GM12878 (cell line): Measurements from ENCODE around the gene FAM8A1.

ENCODE experiments used
- EZH2 ChIP-seq: IDR thresholded peaks from 2 replicates; pipeline ENCODE4 v1.6.1; 2012; ENCODE audit warnings: low read depth, mild to moderate bottlenecking, control low read depth, inconsistent platforms, low read length, borderline replicate concordance; ENCODE audit not compliant: control insufficient read depth
- FOXK2 ChIP-seq: fragments of 450-650 bp; IDR thresholded peaks from 2 replicates; pipeline ENCODE4 v1.6.1; 2017; ENCODE audit warnings: mild to moderate bottlenecking, moderate library complexity
- NR2C2 ChIP-seq: IDR thresholded peaks from 2 replicates; pipeline ENCODE4 v1.6.1; 2011; ENCODE audit warnings: borderline replicate concordance, low read depth; ENCODE audit not compliant: control insufficient read depth, insufficient read length
- POLR2AphosphoS5 ChIP-seq: IDR thresholded peaks from 2 replicates; pipeline ENCODE4 v1.6.1; 2011; ENCODE audit warnings: mild to moderate bottlenecking, low read length, inconsistent platforms
- SP1 ChIP-seq: IDR thresholded peaks from one replicate; pipeline ENCODE4 v1.6.1; 2011; ENCODE audit warnings: low read depth, low read length
- TF ChIP-seq, protein P1 (sequence below): fragments of 450-650 bp; IDR thresholded peaks from 2 replicates; pipeline ENCODE4 v1.6.1; 2016; ENCODE audit warnings: mild to moderate bottlenecking
- TF ChIP-seq, protein P2 (sequence below), 3 experiments: IDR thresholded peaks in 2 of 3; conservative IDR thresholded peaks in 1 of 3; 2 replicates each; pipeline ENCODE4 v1.5.1; 2011; ENCODE audit warnings: low read depth in 3 of 3, low read length in 3 of 3, mild to moderate bottlenecking in 3 of 3, control low read depth in 2 of 3, moderate library complexity in 2 of 3, inconsistent platforms in 1 of 3, mixed read lengths in 1 of 3; ENCODE audit not compliant: control insufficient read depth in 2 of 3, insufficient read depth in 1 of 3; ENCODE audit errors: extremely low read depth in 1 of 3

DNA sequence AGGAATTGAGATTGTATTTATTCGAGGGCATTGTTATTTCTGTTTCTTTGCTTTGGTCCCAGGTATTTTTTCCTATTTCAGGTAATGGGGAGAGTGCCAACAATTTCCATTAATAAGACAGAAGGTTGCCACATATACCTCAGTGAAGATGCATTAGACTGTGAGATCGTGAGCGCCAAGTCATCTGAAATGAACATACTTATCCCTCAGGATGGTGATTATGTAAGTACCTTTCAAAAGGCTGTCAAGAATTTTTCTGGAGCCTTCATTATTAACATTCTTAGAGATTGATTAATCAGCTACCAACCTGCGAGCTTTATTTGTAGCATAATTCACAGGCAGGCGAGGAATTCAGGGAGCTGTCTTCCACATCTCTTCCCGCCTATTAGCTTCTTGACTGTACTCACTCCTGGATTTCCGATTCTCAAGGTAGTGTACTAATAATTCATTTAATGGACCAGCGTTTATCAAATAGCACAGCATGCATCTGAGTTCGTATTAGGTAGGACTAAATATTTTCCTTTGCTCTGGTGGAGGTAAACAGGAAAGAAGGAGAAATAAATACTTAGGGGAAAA lies 48.6 kb upstream of the FAM8A1 start:
- no peak for TF ChIP-seq SP1
- no peak for TF ChIP-seq FOXK2
- no peak for TF ChIP-seq EZH2
- no peak for TF ChIP-seq POLR2AphosphoS5
- TF ChIP-seq, protein P1, sequence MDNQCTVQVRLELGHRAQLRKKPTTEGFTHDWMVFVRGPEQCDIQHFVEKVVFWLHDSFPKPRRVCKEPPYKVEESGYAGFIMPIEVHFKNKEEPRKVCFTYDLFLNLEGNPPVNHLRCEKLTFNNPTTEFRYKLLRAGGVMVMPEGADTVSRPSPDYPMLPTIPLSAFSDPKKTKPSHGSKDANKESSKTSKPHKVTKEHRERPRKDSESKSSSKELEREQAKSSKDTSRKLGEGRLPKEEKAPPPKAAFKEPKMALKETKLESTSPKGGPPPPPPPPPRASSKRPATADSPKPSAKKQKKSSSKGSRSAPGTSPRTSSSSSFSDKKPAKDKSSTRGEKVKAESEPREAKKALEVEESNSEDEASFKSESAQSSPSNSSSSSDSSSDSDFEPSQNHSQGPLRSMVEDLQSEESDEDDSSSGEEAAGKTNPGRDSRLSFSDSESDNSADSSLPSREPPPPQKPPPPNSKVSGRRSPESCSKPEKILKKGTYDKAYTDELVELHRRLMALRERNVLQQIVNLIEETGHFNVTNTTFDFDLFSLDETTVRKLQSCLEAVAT, result no peak
- no peak for TF ChIP-seq NR2C2
- TF ChIP-seq, protein P2, sequence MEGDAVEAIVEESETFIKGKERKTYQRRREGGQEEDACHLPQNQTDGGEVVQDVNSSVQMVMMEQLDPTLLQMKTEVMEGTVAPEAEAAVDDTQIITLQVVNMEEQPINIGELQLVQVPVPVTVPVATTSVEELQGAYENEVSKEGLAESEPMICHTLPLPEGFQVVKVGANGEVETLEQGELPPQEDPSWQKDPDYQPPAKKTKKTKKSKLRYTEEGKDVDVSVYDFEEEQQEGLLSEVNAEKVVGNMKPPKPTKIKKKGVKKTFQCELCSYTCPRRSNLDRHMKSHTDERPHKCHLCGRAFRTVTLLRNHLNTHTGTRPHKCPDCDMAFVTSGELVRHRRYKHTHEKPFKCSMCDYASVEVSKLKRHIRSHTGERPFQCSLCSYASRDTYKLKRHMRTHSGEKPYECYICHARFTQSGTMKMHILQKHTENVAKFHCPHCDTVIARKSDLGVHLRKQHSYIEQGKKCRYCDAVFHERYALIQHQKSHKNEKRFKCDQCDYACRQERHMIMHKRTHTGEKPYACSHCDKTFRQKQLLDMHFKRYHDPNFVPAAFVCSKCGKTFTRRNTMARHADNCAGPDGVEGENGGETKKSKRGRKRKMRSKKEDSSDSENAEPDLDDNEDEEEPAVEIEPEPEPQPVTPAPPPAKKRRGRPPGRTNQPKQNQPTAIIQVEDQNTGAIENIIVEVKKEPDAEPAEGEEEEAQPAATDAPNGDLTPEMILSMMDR (IDR thresholded peaks at IDR 0.05 in 2 of 3, conservative IDR thresholded peaks at IDR 0.05 in 1 of 3; ENCODE audit: control insufficient read depth in 2 of 3, extremely low read depth in 1 of 3, insufficient read depth in 1 of 3, low read depth in 3 of 3, low read length in 3 of 3), result no peak
